SK-MEL-5 (cell line): ENCODE results near the gene ABHD16A. TPM values are rescaled to one million over a fixed set of nuclear protein-coding genes. Genes with fewer than 3 reads are reported as not detected.

Source experiments
- DNase-seq: peaks from one replicate; pipeline ENCODE4 v3.0.0-alpha.2; 2016; ENCODE audit warnings: low read depth, low spot score
- in situ Hi-C: cut with HindIII; loops from 2 replicates; pipeline ENCODE4 v1.10.0; 2016; ENCODE audit warnings: low sequenced_read_pairs, high pct_unique_total_duplicates, low pct_unique_long_range_greater_than_20kb
- polyA plus RNA-seq, 2 experiments: library from polyadenylated mRNA; depleted of rRNA; stranded (reverse); fragments of >200 nt; gene quantifications; 2 replicates each; pipeline ENCODE4 v1.2.3, GENCODE V29; 2015
- total RNA-seq: library from RNA; depleted of rRNA; stranded (reverse); fragments of >200 nt; shearing (Covaris generic); gene quantifications from 2 replicates; pipeline ENCODE4 v1.2.3, GENCODE V29; 2014; rRNA removed

ABHD16A gene
- total RNA-seq = 53.0 and 55.0 TPM in 2 replicates
- polyA plus RNA-seq (2015; cell fraction: cytosol; rRNA removed) = 33.3 and 36.5 TPM in 2 replicates
- polyA plus RNA-seq (2015; cell fraction: nucleus; rRNA removed) = 133 and 150 TPM in 2 replicates

- in situ Hi-C loops = no loop called here
- DNase-seq = peak; percentile 98
These were observed at the start of gene ABHD16A for GRCh38 chr6:31702819-31703716. Gene ABHD16A, minus strand, starts transcription at chr6:31703324. Its CDS starts 43 bp downstream, at chr6:31703281.

GRCh38 chr6:31752739-31753319 lies 49.7 kb upstream of the ABHD16A start:
- in situ Hi-C loops = no loop called here
- no peak for DNase-seq

GRCh38 chr6:31750411-31751022 lies 47.4 kb upstream of the ABHD16A start:
- in situ Hi-C loops = no loop called here
- no peak for DNase-seq

- in situ Hi-C loops = no loop called here
- DNase-seq = no peak
These were observed 46.3 kb upstream of the ABHD16A start for GRCh38 chr6:31749301-31750036.

GRCh38 chr6:31744422-31744821 lies 41.3 kb upstream of the ABHD16A start:
- in situ Hi-C loops = no loop called here
- no peak for DNase-seq

- in situ Hi-C loops = no loop called here
- no peak for DNase-seq
These were observed 39.8 kb upstream of the ABHD16A start for GRCh38 chr6:31742894-31743293.

- in situ Hi-C loops = no loop called here
- DNase-seq = no peak
These were observed 38.7 kb upstream of the ABHD16A start for GRCh38 chr6:31741815-31742214.

GRCh38 chr6:31740397-31741223 lies 37.5 kb upstream of the ABHD16A start:
- no peak for DNase-seq

GRCh38 chr6:31739639-31740396 lies 36.7 kb upstream of the ABHD16A start, which contains the start of gene MSH5:
Gene MSH5, plus strand, starts transcription at chr6:31740005. Its CDS starts 462 bp downstream, at chr6:31740467.
- peak; percentile 99 for DNase-seq
- in situ Hi-C loops = no loop called here

More at GRCh38 chr6:31740397-31741223, 37.5 kb upstream of the ABHD16A start:
- in situ Hi-C loops = no loop called here

GRCh38 chr6:31737991-31738979 lies 35.2 kb upstream of the ABHD16A start:
- DNase-seq = peak; percentile 65
- in situ Hi-C loops = no loop called here

- DNase-seq = no peak
- in situ Hi-C loops = no loop called here
These were observed 34.3 kb upstream of the ABHD16A start for GRCh38 chr6:31737315-31737990.

- in situ Hi-C loops = no loop called here
- DNase-seq = no peak
These were observed 33.7 kb upstream of the ABHD16A start for GRCh38 chr6:31736768-31737314.

GRCh38 chr6:31736021-31736767 lies 33.1 kb upstream of the ABHD16A start, which contains the start of gene CLIC1:
Gene CLIC1, minus strand, starts transcription at chr6:31736530. Its CDS starts 230 bp downstream, at chr6:31736300.
- in situ Hi-C loops = no loop called here
- DNase-seq = peak; percentile 74
